Stimulated activated naive B cell treated with anti-CD40 and anti-IgM and Interleukin-4, amounts not matched to agents 10 μg/mL and 1 μg/mL and 100 μg/mL, for 72 hours (primary cell): Measurements from ENCODE around the gene HPN.
"Not testable (repeated sequence)": the region's sequence is repeated elsewhere in the genome, so short reads cannot be mapped to it uniquely, and the experiment has no call there.

Experiments
- ATAC-seq, 2 donors: fragments of 150-1000 bp; cut with Tn5 transposase; replicated peaks; 2 replicates each; pipeline ENCODE4 v1.10.0; 2021; ENCODE audit warnings: moderate library complexity in 1 of 2
- DNase-seq: peaks from one replicate; pipeline ENCODE4 v3.0.0; 2021
- H3K27ac Mint-ChIP-seq: one replicate; pipeline ENCODE4 v1.8.0; 2022; ENCODE audit warnings: mild to moderate bottlenecking, mixed read lengths
- H3K27me3 Mint-ChIP-seq, 2 donors: one replicate each; pipeline ENCODE4 v1.8.0; 2022; ENCODE audit warnings: mixed read lengths in 2 of 2
- H3K36me3 Mint-ChIP-seq, 2 donors: one replicate each; pipeline ENCODE4 v1.8.0; 2022; ENCODE audit warnings: mixed read lengths in 2 of 2, mild to moderate bottlenecking in 1 of 2
- H3K4me1 Mint-ChIP-seq, 2 donors: one replicate each; pipeline ENCODE4 v1.8.0; 2022; ENCODE audit warnings: mixed read lengths in 2 of 2, mild to moderate bottlenecking in 1 of 2
- H3K4me3 Mint-ChIP-seq, 2 donors: one replicate each; pipeline ENCODE4 v1.8.0; 2022; ENCODE audit warnings: mild to moderate bottlenecking in 2 of 2, mixed read lengths in 2 of 2, moderate library complexity in 1 of 2
- H3K9me3 Mint-ChIP-seq, 2 donors: one replicate each; pipeline ENCODE4 v1.8.0; 2022; ENCODE audit warnings: mixed read lengths in 2 of 2, mild to moderate bottlenecking in 1 of 2

HPN gene

GRCh38 chr19:35027009-35027408, 14.5 kb upstream of the HPN start:
- no peak for ATAC-seq
- Mint-ChIP-seq H3K9me3 (no peaks in the 10 kb centered on the region), H3K4me3 (no peak overlapping the region), H3K36me3 (peaks cover 32 to 48% of the 10 kb centered on the region in 2 donors), H3K27me3 (peaks cover 13 to 21% of the 10 kb centered on the region in 2 donors), H3K27ac (no peak overlapping the region), H3K4me1 (peaks cover 7 to 8% of the 10 kb centered on the region in 2 donors)
- DNase-seq: no peak

DNA sequence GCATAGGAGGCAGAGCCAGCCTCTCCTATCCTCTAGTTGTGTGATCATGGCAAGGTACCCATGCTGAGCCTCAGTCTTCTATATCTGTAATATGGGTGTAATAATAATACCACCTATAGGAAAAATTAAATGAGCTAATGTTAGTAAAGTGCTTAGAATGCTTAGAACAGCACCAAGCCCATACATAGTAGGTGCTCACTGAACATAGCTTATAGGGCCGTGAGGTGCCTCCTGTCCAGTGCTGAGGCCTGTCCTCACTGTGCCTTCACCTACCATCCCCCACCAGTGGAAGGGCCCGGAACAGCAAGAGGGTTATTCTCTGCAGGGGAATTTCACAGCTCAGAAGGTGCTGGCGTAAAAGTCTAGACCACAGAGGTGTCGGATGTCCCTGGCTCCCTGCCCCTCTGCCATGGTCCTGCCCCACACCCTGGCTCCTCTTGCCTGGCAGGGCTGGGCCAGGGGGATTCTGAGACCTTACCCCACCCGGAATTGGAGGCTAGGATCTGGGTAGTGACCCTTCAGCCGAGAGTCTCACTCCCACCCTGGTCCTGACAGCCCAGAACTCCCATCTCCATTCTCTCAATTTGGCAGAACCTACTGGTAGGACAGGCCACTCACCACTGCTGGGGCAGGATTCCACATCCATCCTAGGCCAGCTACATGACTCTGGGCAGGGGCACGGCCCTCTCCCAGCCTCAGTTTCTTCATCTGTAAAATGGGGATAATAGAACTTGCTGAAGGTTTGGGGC, 13.5 kb upstream of the HPN start:
- Mint-ChIP-seq H3K27ac (peak overlapping the region; percentile 28), H3K4me1 (peaks cover 5 to 7% of the 10 kb centered on the region in 2 donors), H3K9me3 (no peaks in the 10 kb centered on the region), H3K36me3 (peaks cover 28 to 39% of the 10 kb centered on the region in 2 donors), H3K4me3 (peak overlapping the region in 1 of 2 donors; percentile 44), H3K27me3 (peaks cover 23 to 29% of the 10 kb centered on the region in 2 donors)
- peak in 1 of 2 donors; percentile 5 for ATAC-seq
- DNase-seq: no peak

DNA sequence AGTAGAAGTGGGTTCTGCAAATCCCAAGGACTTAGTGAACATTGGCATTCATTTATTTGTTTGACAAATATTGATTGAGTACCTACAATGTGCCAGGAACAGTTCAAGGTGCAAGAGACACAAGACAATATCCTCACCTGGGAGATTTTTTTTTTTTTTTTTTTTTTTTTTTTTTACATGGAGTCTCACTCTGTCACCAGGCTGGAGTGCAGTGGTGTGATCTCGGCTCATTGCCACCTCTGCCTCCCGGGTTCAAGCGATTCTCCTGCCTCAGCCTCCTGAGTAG, 13.0 kb upstream of the HPN start:
- not testable (repeated sequence) for H3K4me1 Mint-ChIP-seq, H3K9me3 Mint-ChIP-seq, ATAC-seq, DNase-seq
- Mint-ChIP-seq H3K36me3 (peaks cover 28 to 36% of the 10 kb centered on the region in 2 donors), H3K27me3 (peaks cover 29 to 34% of the 10 kb centered on the region in 2 donors), H3K27ac (peak overlapping the region; percentile 28), H3K4me3 (peak overlapping the region in 1 of 2 donors; percentile 44)

DNA sequence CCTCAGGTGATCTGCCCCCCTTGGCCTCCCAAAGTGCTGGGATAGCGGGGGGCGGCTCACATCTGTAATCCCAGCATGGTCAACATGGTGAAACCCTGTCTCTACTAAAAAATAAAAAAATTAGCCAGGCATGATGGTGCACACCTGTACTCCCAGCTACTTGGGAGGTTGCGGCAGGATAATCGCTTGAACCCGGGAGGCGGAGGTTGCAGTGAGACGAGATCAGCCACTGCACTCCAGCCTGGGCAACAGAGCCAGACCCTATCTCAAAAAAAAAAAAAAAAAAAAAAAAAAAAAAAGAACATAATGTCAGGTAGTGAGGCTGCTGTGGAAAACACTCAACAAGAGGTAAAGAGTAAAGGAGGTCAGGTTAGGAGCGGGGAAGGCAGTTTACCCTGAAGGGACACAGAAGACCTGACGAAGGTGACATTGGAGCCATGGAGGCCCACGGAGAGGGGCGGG, 12.2 kb upstream of the HPN start:
- Mint-ChIP-seq H3K27ac (peak overlapping the region; percentile 20), H3K4me3 (peak overlapping the region; percentile 62 to 68), H3K27me3 (peaks cover 30 to 42% of the 10 kb centered on the region in 2 donors), H3K36me3 (peaks cover 24 to 30% of the 10 kb centered on the region in 2 donors)
- not testable (repeated sequence) for DNase-seq, H3K9me3 Mint-ChIP-seq, H3K4me1 Mint-ChIP-seq, ATAC-seq

DNA sequence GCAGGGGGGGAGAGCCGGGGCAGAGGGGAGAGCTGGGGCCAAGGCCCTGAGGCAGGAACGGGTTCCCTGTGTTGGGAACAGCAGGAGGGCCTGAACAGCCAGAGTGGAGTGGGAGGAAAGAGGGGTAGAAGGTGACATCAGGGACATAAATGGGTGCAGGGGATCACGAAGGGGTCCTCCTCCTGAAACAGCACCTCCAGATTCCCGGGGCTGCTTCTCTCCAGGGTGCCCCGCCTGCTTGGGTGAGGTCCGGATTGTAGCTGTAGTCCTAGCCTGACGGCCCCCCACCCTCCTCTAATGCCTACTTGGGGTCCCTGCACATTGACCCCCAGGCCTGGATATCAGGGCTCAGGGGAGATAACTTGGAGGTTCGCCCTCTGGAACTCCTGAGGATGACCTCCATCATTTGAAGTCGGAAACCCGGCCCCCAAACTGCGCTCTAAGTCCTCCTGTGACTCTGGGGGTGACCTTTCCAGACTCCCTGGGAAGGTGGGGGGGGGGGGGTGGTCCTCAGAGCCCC, 11.7 kb upstream of the HPN start:
- DNase-seq: no peak
- H3K4me1 Mint-ChIP-seq: peaks cover 7 to 8% of the 10 kb centered on the region in 2 donors
- ATAC-seq: peak; percentile 17 to 24
- H3K27ac Mint-ChIP-seq: peak overlapping the region; percentile 37
- H3K27me3 Mint-ChIP-seq: peaks cover 32 to 45% of the 10 kb centered on the region in 2 donors
- H3K36me3 Mint-ChIP-seq: peaks cover 23 to 25% of the 10 kb centered on the region in 2 donors
- H3K9me3 Mint-ChIP-seq: no peaks in the 10 kb centered on the region
- H3K4me3 Mint-ChIP-seq: peak overlapping the region; percentile 62 to 68

DNA sequence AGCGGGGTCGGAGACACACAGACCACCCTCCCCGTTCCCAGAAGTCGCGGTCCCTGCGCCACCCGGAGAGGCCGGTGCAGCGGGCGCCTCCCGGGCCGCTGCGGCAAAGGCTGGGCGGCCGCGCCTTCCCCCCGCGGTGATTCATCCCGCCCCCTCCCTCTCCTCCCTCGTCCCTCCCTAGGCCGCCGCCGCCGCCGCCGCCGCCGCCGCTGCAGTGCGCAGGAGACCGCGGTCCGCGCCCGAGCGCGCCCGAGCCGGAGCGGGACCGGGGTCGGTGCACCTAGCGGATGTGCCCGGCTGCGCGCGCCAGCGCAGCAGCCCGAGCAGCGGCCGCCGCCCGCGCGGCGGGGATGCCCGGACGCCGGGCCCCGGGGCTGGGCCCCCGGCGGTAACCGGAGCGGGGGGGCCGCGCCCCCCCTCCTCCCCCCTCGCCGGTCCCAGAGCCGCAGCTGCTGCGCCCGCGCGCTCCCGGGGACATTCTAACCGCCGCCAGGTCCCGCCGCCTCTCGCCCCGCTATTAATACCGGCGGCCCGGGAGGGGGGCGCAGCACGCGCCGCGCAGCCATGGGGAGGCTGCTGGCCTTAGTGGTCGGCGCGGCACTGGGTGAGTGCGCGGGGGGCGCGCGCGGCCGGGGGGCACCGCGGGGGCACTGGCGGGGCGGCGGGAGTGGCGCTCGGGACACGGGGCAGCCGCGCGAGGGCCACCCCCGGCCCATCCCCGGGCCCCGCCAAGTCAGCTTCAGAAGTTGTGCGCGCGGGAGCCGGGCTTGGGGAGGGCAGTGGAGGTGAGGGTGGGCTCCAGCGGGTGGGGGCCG, 11.1 kb upstream of the HPN start, which contains the start of gene SCN1B:
TSS of gene SCN1B (plus strand) at position 214 of the 815 bp plus-strand sequence. CDS start at position 565, 351 bp downstream.
- ATAC-seq (peak; percentile 64 to 69), DNase-seq (peak; percentile 34)
- Mint-ChIP-seq H3K4me1 (peaks cover 7 to 8% of the 10 kb centered on the region in 2 donors), H3K9me3 (no peaks in the 10 kb centered on the region), H3K27ac (peak within 1 kb of the TSS; percentile 37), H3K36me3 (peaks cover 17 to 21% of the 10 kb centered on the region in 2 donors), H3K4me3 (peak within 1 kb of the TSS; percentile 62 to 68), H3K27me3 (peaks cover 32 to 45% of the 10 kb centered on the region in 2 donors)

DNA sequence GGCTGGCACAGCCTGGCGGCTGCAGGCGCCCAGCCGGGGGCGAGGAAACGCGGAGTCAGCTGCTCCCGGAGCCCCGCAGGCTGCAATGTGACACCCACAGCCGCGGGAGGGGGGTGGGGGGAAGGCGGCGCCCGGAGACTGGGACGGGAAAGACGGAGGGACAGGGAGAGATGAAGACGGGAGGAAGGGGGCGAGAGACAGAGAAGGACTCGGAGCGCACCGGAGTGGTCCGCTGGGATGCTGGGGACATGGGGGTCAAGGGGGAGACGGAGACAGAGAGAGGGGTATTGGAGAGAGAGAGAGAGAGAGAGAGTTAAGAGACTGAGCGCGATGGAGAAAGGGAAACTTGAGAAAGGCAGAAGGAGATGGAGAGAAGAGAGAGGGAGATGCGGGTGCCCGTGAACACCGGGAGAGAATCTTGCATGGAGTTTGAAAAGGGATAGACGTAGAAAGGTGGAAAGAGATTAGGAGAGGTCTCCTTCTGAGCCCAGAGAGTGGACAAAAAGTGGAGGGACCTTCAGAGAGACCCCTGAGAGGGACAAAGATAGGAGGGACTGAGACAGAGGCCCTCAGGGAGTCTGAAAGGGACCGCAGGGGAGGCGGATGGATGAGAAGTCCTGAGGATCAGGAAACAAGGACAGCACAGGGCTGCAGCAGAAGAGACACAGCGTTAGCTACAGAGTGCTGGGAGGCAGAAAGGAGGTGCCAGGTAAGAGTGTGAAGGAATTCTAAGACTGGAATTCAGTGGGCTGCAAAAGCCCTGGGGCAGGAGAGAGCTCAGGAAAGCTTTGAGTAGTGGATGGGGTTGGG, 10.2 kb upstream of the HPN start:
- DNase-seq (no peak), ATAC-seq (no peak)
- H3K36me3 Mint-ChIP-seq: peaks cover 16 to 18% of the 10 kb centered on the region in 2 donors
- peak overlapping the region; percentile 11 for H3K27ac Mint-ChIP-seq
- H3K9me3 Mint-ChIP-seq: no peaks in the 10 kb centered on the region
- peaks cover 7 to 8% of the 10 kb centered on the region in 2 donors for H3K4me1 Mint-ChIP-seq
- peak overlapping the region; percentile 34 to 41 for H3K4me3 Mint-ChIP-seq
- peaks cover 32 to 45% of the 10 kb centered on the region in 2 donors for H3K27me3 Mint-ChIP-seq

DNA sequence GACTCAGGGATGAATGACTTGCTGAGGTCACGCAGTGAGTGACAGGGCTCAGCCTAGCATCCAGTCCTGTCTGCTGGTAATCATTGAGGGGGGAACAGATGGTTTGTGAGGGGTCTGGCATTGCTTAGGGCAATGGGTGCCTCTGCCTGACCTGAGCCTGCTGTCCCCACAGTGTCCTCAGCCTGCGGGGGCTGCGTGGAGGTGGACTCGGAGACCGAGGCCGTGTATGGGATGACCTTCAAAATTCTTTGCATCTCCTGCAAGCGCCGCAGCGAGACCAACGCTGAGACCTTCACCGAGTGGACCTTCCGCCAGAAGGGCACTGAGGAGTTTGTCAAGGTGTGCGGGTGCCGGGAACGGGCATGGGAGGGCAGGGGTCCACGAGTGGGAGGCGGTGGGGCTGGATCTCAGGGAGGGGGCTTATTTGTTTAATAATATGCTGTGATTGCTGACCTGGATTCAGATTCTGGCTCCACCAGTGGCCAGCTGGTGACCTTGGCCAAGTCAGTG, 9.1 kb upstream of the HPN start:
- Mint-ChIP-seq H3K4me1 (peaks cover 7 to 11% of the 10 kb centered on the region in 2 donors), H3K9me3 (no peaks in the 10 kb centered on the region), H3K36me3 (peaks cover 10% of the 10 kb centered on the region in 2 donors), H3K27ac (no peak overlapping the region), H3K27me3 (peaks cover 32 to 45% of the 10 kb centered on the region in 2 donors), H3K4me3 (no peak overlapping the region)
- no peak for ATAC-seq
- DNase-seq: no peak

GRCh38 chr19:35033067-35034004, 8.2 kb upstream of the HPN start:
- ATAC-seq (no peak), DNase-seq (no peak)
- H3K27ac Mint-ChIP-seq: no peak overlapping the region
- H3K9me3 Mint-ChIP-seq: no peaks in the 10 kb centered on the region
- no peak overlapping the region for H3K4me3 Mint-ChIP-seq
- peaks cover 2 to 3% of the 10 kb centered on the region in 2 donors for H3K36me3 Mint-ChIP-seq
- H3K27me3 Mint-ChIP-seq: peaks cover 31 to 45% of the 10 kb centered on the region in 2 donors
- H3K4me1 Mint-ChIP-seq: peaks cover 16 to 18% of the 10 kb centered on the region in 2 donors

GRCh38 chr19:35034005-35034502, 7.5 kb upstream of the HPN start:
- H3K36me3 Mint-ChIP-seq: no peaks in the 10 kb centered on the region
- no peak overlapping the region for H3K4me3 Mint-ChIP-seq
- DNase-seq (no peak), ATAC-seq (no peak)
- no peaks in the 10 kb centered on the region for H3K9me3 Mint-ChIP-seq
- no peak overlapping the region for H3K27ac Mint-ChIP-seq
- peaks cover 29 to 45% of the 10 kb centered on the region in 2 donors for H3K27me3 Mint-ChIP-seq
- peaks cover 23% of the 10 kb centered on the region in 2 donors for H3K4me1 Mint-ChIP-seq

- H3K9me3 Mint-ChIP-seq: no peaks in the 10 kb centered on the region
- no peak overlapping the region for H3K4me3 Mint-ChIP-seq
- H3K27ac Mint-ChIP-seq: no peak overlapping the region
- H3K27me3 Mint-ChIP-seq: peaks cover 29 to 39% of the 10 kb centered on the region in 2 donors
- H3K36me3 Mint-ChIP-seq: no peaks in the 10 kb centered on the region
- H3K4me1 Mint-ChIP-seq: peaks cover 26 to 30% of the 10 kb centered on the region in 2 donors
- ATAC-seq (no peak), DNase-seq (no peak)
Measured at GRCh38 chr19:35034588-35035382, 6.7 kb upstream of the HPN start.
